Transverse colon (tissue), 4 donors: ENCODE results near the gene OSBPL6. TPM values are rescaled to one million over a fixed set of nuclear protein-coding genes. Genes with fewer than 3 reads are reported as not detected.

Source experiments
- DNase-seq: peaks from one replicate; pipeline ENCODE4 v3.0.0-alpha.2; 2019
- H3K27ac ChIP-seq, 4 donors: fragments of 200-600 bp; sonication (generic); 2 replicates each; pipeline ENCODE4 v1.5.1; 2016 to 2018; ENCODE audit warnings: inconsistent platforms in 4 of 4
- H3K27me3 ChIP-seq: fragments of 200-600 bp; sonication (generic); 2 replicates; pipeline ENCODE4 v1.5.1; 2017; ENCODE audit warnings: inconsistent platforms
- H3K36me3 ChIP-seq, 4 donors: fragments of 200-600 bp; sonication (generic); 2 replicates each; pipeline ENCODE4 v1.5.1; 2017 to 2019; ENCODE audit warnings: inconsistent platforms in 4 of 4
- H3K4me1 ChIP-seq, 4 donors: fragments of 200-600 bp; sonication (generic); 2 replicates each; pipeline ENCODE4 v1.5.1; 2017 to 2020; ENCODE audit warnings: inconsistent platforms in 4 of 4
- H3K4me3 ChIP-seq, 4 donors: fragments of 200-600 bp; sonication (generic); 1 replicate in 1 of 4; 2 replicates in 3 of 4; pipeline versions ENCODE4 v1.5.1 to v1.6.1; 2017 to 2019; ENCODE audit warnings: inconsistent platforms in 4 of 4
- H3K9me3 ChIP-seq, 2 donors: fragments of 200-600 bp; sonication (generic); 2 replicates each; pipeline ENCODE4 v1.5.1; 2017 to 2019; ENCODE audit warnings: inconsistent platforms in 2 of 2
- CTCF ChIP-seq, 5 experiments: fragments of 200-600 bp in 3 of 5; fragments of 450-650 bp in 2 of 5; sonication (generic) in 3 of 5; IDR thresholded peaks; 1 replicate in 2 of 5; 2 replicates in 3 of 5; pipeline ENCODE4 v1.5.1; 2016 to 2017; ENCODE audit warnings: antibody characterized with exemption in 5 of 5, inconsistent platforms in 3 of 5, mild to moderate bottlenecking in 2 of 5, moderate library complexity in 1 of 5
- EP300 ChIP-seq: sonication (generic); formaldehyde crosslinking; IDR thresholded peaks from one replicate; pipeline ENCODE4 v1.6.1; 2017; ENCODE audit warnings: antibody characterized with exemption, low read depth
- POLR2A ChIP-seq: fragments of 450-650 bp; IDR thresholded peaks from one replicate; pipeline ENCODE4 v1.6.1; 2016; ENCODE audit warnings: antibody characterized with exemption, mild to moderate bottlenecking, moderate library complexity
- POLR2AphosphoS5 ChIP-seq, 3 donors: sonication (generic); formaldehyde crosslinking; IDR thresholded peaks; one replicate each; pipeline ENCODE4 v1.6.1; 2016; ENCODE audit warnings: antibody characterized with exemption in 3 of 3
- WGBS, 2 donors: methylation state at CpG; one replicate each; pipeline ENCODE4 v1.1.5; 2018; ENCODE audit warnings: low coverage in 1 of 2; 5-methylcytosine and 5-hydroxymethylcytosine counted together
- in situ Hi-C, 4 donors: fragments of 200-750 bp; cut with MboI; loops; one replicate each; pipeline versions ENCODE4 v1.15.0 to v1.15.1; 2017; ENCODE audit warnings: low sequenced_read_pairs in 3 of 4, low pct_ligation_motif_present in 1 of 4, low pct_unique_long_range_greater_than_20kb in 1 of 4
- intact Hi-C: fragments of 100-400 bp; cut with DNase I; formaldehyde crosslinking; loops from one replicate; pipeline ENCODE4 v1.15.1; 2023; ENCODE audit warnings: low total_unique reads
- total RNA-seq, 4 donors: library from RNA; depleted of rRNA; stranded (reverse); fragments of >200 nt; gene quantifications; one replicate each; pipeline ENCODE4 v1.1.0, GENCODE V29; 2016

Gene OSBPL6
- total RNA-seq, 4 donors from 2014 or later = 0.95 to 4.0 (median 2.5) TPM

- no peak for TF ChIP-seq POLR2A
- no peak for TF ChIP-seq CTCF (IDR thresholded peaks at IDR 0.05)
- no peak for TF ChIP-seq EP300
- no peak for TF ChIP-seq POLR2AphosphoS5 (IDR thresholded peaks at IDR 0.05)
- H3K4me1 ChIP-seq = peaks cover 0 to 23% (median 0%) of the 10 kb centered on the region in 4 donors
- H3K27ac ChIP-seq = no peak overlapping the region
- H3K36me3 ChIP-seq = no peaks in the 10 kb centered on the region
- H3K4me3 ChIP-seq = no peak overlapping the region
- no peak for DNase-seq
- 20 to 27% methylated on average over 2 to 5 of the region's 5 CpGs for WGBS, 2 donors
- no peaks in the 10 kb centered on the region for H3K27me3 ChIP-seq
- intact Hi-C loops = loop anchor here (5.0 kb wide), 1 partner anchor 1148 kb away; no protein-coding TSS in a partner anchor
- no peaks in the 10 kb centered on the region for H3K9me3 ChIP-seq
- in situ Hi-C loops = no loop called here
Measured at GRCh38 chr2:178324077-178324476, 129.8 kb downstream of the OSBPL6 start.

GRCh38 chr2:178325268-178325667, 131.0 kb downstream of the OSBPL6 start:
- H3K27ac ChIP-seq = no peak overlapping the region
- intact Hi-C loops (no loop called here), in situ Hi-C loops (no loop called here)
- H3K36me3 ChIP-seq = no peaks in the 10 kb centered on the region
- no peaks in the 10 kb centered on the region for H3K9me3 ChIP-seq
- no peak overlapping the region for H3K4me3 ChIP-seq
- WGBS, 2 donors = 45 to 64% methylated on average over 2 of the region's 2 CpGs
- peaks cover 0 to 23% (median 0%) of the 10 kb centered on the region in 4 donors for H3K4me1 ChIP-seq
- DNase-seq = no peak
- TF ChIP-seq POLR2AphosphoS5 (IDR thresholded peaks at IDR 0.05) (no peak), EP300 (no peak), CTCF (IDR thresholded peaks at IDR 0.05) (no peak), POLR2A (no peak)
- no peaks in the 10 kb centered on the region for H3K27me3 ChIP-seq

- Histone ChIP-seq H3K4me1 (peaks cover 0 to 23% (median 0%) of the 10 kb centered on the region in 4 donors), H3K27me3 (no peaks in the 10 kb centered on the region), H3K27ac (no peak overlapping the region), H3K36me3 (no peaks in the 10 kb centered on the region), H3K4me3 (no peak overlapping the region), H3K9me3 (no peaks in the 10 kb centered on the region)
- in situ Hi-C loops (no loop called here), intact Hi-C loops (no loop called here)
- no peak for DNase-seq
- 13% methylated on average over 4 of the region's 4 CpGs; no CpG with 5 or more reads in 1 of the 2 donors for WGBS, 2 donors
- no peak for TF ChIP-seq POLR2AphosphoS5 (IDR thresholded peaks at IDR 0.05)
- TF ChIP-seq POLR2A = no peak
- TF ChIP-seq EP300 = no peak
- no peak for TF ChIP-seq CTCF (IDR thresholded peaks at IDR 0.05)
Measured at GRCh38 chr2:178327516-178327915, 133.2 kb downstream of the OSBPL6 start.

- in situ Hi-C loops = no loop called here
- Histone ChIP-seq H3K27ac (no peak overlapping the region), H3K9me3 (no peaks in the 10 kb centered on the region), H3K4me3 (no peak overlapping the region), H3K4me1 (peaks cover 0 to 23% (median 0%) of the 10 kb centered on the region in 4 donors), H3K27me3 (no peaks in the 10 kb centered on the region), H3K36me3 (no peaks in the 10 kb centered on the region)
- no peak for TF ChIP-seq POLR2AphosphoS5 (IDR thresholded peaks at IDR 0.05)
- no peak for TF ChIP-seq POLR2A
- TF ChIP-seq CTCF (IDR thresholded peaks at IDR 0.05) = no peak
- TF ChIP-seq EP300 = no peak
- 78 to 84% methylated on average over 1 of the region's 1 CpG for WGBS, 2 donors
- DNase-seq = no peak
- intact Hi-C loops = no loop called here
Measured at GRCh38 chr2:178328037-178328436, 133.7 kb downstream of the OSBPL6 start.
